Esophagus squamous epithelium (tissue), 4 donors: ENCODE data around the gene RAMACL.
"Not testable (repeated sequence)": the region's sequence is repeated elsewhere in the genome, so short reads cannot be mapped to it uniquely, and the experiment has no call there.

Source experiments
- CTCF ChIP-seq, 6 experiments: fragments of 450-650 bp in 4 of 6; fragments of 200-600 bp in 2 of 6; sonication (generic) in 2 of 6; IDR thresholded peaks; one replicate each; pipeline ENCODE4 v1.5.1; 2016 to 2019; ENCODE audit warnings: antibody characterized with exemption in 6 of 6, mild to moderate bottlenecking in 4 of 6, moderate library complexity in 4 of 6
- POLR2A ChIP-seq, 4 donors: fragments of 450-650 bp; IDR thresholded peaks; one replicate each; pipeline ENCODE4 v1.6.1; 2017; ENCODE audit warnings: antibody characterized with exemption in 4 of 4, mild to moderate bottlenecking in 4 of 4, moderate library complexity in 3 of 4

DNA sequence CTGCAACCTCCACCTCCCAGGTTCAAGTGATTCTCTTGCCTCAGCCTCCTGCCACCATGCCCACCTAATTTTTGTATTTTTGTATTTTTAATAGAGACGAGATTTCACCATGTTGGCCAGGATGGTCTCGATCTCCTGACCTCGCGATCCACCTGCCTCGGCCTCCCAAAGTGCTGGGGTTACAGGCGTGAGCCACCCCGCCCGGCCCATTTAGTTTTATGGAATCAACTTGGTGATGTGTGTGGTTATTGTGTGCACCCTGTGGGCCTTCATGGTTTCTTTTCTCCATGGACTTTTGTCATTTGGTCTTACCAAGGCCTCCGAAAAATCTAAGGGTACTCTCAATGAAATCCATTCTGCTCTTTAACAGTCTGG is 47.5 kb downstream of the RAMACL start:
- TF ChIP-seq POLR2A, CTCF (IDR thresholded peaks at IDR 0.05): not testable (repeated sequence)
